ENCODE measurements around the gene CBX2.

DNA sequence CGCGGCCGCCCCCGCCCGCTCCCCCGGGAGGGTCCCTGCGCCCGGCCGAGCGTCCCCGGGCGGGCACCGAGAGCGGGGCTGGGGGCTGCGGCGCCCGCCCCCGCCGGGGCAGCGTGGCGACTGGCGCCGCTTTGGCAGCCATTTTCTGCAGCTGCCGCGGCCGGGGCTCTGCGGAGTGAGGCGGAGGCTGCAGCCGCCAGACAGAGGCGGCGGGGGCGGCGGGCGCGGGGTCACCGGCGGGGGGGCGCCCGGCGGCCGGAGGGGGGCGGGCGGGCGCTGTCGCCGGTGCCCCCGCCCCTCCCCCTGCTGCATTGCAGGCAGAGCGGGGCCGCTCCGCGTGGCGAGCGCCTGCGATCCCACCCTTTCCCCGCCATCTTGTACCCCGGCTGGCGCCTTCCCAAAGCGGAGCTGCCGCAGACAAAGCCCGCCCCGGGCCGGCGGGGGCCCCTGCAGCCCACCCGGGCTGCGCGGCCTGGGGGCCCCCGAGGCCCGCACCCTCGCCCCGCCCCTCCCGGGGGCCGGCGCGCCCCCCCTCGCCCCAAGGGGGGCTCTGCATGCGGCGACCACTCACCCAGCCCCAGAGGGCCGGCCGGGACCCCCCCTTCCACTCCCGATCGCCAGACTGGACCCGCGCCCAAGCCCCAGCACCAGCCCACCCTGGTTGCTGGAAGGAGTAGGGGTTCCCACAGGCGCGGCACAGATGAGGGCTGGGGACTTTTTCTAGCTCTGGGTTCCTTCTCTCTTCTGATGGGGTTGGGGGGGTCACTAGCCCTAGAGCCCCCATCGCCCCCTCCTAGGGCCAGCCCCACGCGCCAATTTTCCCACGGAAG lies 35.6 kb downstream of the CBX2 start:
- TF ChIP-seq, protein P1, sequence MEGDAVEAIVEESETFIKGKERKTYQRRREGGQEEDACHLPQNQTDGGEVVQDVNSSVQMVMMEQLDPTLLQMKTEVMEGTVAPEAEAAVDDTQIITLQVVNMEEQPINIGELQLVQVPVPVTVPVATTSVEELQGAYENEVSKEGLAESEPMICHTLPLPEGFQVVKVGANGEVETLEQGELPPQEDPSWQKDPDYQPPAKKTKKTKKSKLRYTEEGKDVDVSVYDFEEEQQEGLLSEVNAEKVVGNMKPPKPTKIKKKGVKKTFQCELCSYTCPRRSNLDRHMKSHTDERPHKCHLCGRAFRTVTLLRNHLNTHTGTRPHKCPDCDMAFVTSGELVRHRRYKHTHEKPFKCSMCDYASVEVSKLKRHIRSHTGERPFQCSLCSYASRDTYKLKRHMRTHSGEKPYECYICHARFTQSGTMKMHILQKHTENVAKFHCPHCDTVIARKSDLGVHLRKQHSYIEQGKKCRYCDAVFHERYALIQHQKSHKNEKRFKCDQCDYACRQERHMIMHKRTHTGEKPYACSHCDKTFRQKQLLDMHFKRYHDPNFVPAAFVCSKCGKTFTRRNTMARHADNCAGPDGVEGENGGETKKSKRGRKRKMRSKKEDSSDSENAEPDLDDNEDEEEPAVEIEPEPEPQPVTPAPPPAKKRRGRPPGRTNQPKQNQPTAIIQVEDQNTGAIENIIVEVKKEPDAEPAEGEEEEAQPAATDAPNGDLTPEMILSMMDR (conservative IDR thresholded peaks at IDR 0.05 in 1 of 2, IDR thresholded peaks at IDR 0.05 in 1 of 2; ENCODE audit: low read depth in 1 of 2, low read length in 2 of 2), result no peak
- no peak for TF ChIP-seq EZH2 (IDR thresholded peaks at IDR 0.05; ENCODE audit: low read length, missing control alignments)

Measured in fibroblast of lung (primary cell).